SK-N-SH (cell line): ENCODE data around the gene ZNHIT2. TPM values are rescaled to one million over a fixed set of nuclear protein-coding genes. Genes with fewer than 3 reads are reported as not detected.

Source experiments
- CTCF ChIA-PET: fragments of 300-600, 350-600 bp; formaldehyde crosslinking; extraction: SDS; loops from one replicate; lab custom pipeline; 2021; lab: Yijun Ruan, JAX
- POLR2A ChIA-PET: fragments of 350-600 bp; sonication (Branson Sonifier 250); formaldehyde crosslinking; extraction: SDS; loops from one replicate; lab custom pipeline; 2020; ENCODE audit warnings: antibody characterized with exemption, inconsistent platforms; lab: Yijun Ruan, JAX
- DNase-seq: peaks from one replicate; pipeline ENCODE4 v3.0.0; 2012
- H2AFZ ChIP-seq: fragments of 200-600 bp; sonication (generic); 2 replicates; pipeline ENCODE4 v1.8.1; 2016; ENCODE audit warnings: antibody characterized with exemption, mild to moderate bottlenecking, low read depth
- H3F3A ChIP-seq: fragments of 200-600 bp; sonication (generic); replicated peaks from 2 replicates; pipeline ENCODE3; 2016; ENCODE audit warnings: antibody characterized with exemption, mild to moderate bottlenecking; ENCODE audit not compliant: insufficient read depth
- H3K27ac ChIP-seq, 2 experiments: fragments of 200-500 bp in 1 of 2; fragments of 200-600 bp in 1 of 2; sonication (Bioruptor generic) in 1 of 2; sonication (generic), shearing (Covaris generic) in 1 of 2; 2 replicates each; pipeline versions ENCODE4 v1.5.1 to v1.6.1; 2014 to 2016; ENCODE audit warnings: low read depth in 2 of 2, inconsistent platforms in 1 of 2, low read length in 1 of 2, mild to moderate bottlenecking in 1 of 2, mixed read lengths in 1 of 2
- H3K27me3 ChIP-seq: fragments of 200-600 bp; sonication (generic), shearing (Covaris generic); 2 replicates; pipeline ENCODE4 v1.6.1; 2016; ENCODE audit warnings: mixed run types; ENCODE audit not compliant: insufficient read depth
- H3K36me3 ChIP-seq, 2 experiments: fragments of 200-500 bp in 1 of 2; fragments of 200-600 bp in 1 of 2; sonication (Bioruptor generic) in 1 of 2; sonication (generic) in 1 of 2; replicated peaks in 1 of 2; 2 replicates each; pipeline versions ENCODE3 to v1.5.1; 2014 to 2016; ENCODE audit warnings: low read length in 1 of 2, mild to moderate bottlenecking in 1 of 2; ENCODE audit not compliant: insufficient read depth in 2 of 2, control insufficient read depth in 1 of 2
- H3K4me1 ChIP-seq, 2 experiments: fragments of 200-500 bp in 1 of 2; fragments of 200-600 bp in 1 of 2; sonication (Bioruptor generic) in 1 of 2; sonication (generic), shearing (Covaris generic) in 1 of 2; 2 replicates each; pipeline versions ENCODE4 v1.5.1 to v1.6.1; 2014 to 2016; ENCODE audit warnings: low read depth in 1 of 2, low read length in 1 of 2, mixed run types in 1 of 2; ENCODE audit not compliant: insufficient read depth in 2 of 2, control insufficient read depth in 1 of 2
- H3K4me2 ChIP-seq: fragments of 200-600 bp; sonication (generic), shearing (Covaris generic); 2 replicates; pipeline ENCODE4 v1.6.1; 2017; ENCODE audit warnings: mixed run types
- H3K4me3 ChIP-seq, 2 experiments: fragments of 200-500 bp in 1 of 2; fragments of 200-600 bp in 1 of 2; sonication (Bioruptor generic) in 1 of 2; sonication (generic), shearing (Covaris generic) in 1 of 2; 2 replicates each; pipeline versions ENCODE4 v1.5.1 to v1.8.1; 2014 to 2016; ENCODE audit warnings: low read depth in 2 of 2, inconsistent platforms in 1 of 2, low read length in 1 of 2, mild to moderate bottlenecking in 1 of 2, mixed read lengths in 1 of 2, moderate library complexity in 1 of 2
- H3K79me2 ChIP-seq: fragments of 200-600 bp; sonication (generic); 2 replicates; pipeline ENCODE4 v1.8.1; 2017; ENCODE audit warnings: mild to moderate bottlenecking; ENCODE audit not compliant: insufficient read depth
- H3K9ac ChIP-seq: fragments of 200-600 bp; sonication (generic); 2 replicates; pipeline ENCODE4 v1.6.1; 2017; ENCODE audit warnings: mixed run types
- H3K9me2 ChIP-seq: fragments of 200-600 bp; sonication (generic); 2 replicates; pipeline ENCODE4 v1.6.1; 2017; ENCODE audit warnings: mixed run types
- H3K9me3 ChIP-seq: fragments of 200-600 bp; sonication (generic); 2 replicates; pipeline ENCODE4 v1.6.1; 2017; ENCODE audit warnings: mixed run types, mild to moderate bottlenecking, moderate library complexity
- H4K20me1 ChIP-seq: fragments of 200-600 bp; sonication (generic); 2 replicates; pipeline ENCODE4 v1.6.1; 2017; ENCODE audit warnings: mild to moderate bottlenecking, mixed run types; ENCODE audit not compliant: insufficient read depth
- CHD2 ChIP-seq: fragments of 150-350 bp; IDR thresholded peaks from 2 replicates; pipeline ENCODE4 v1.6.1; 2018; ENCODE audit warnings: low read length; ENCODE audit not compliant: partially characterized antibody
- ELF1 ChIP-seq: IDR thresholded peaks from 2 replicates; pipeline ENCODE4 v1.4.0; 2012
- GATA2 ChIP-seq: sonication (generic); formaldehyde crosslinking; IDR thresholded peaks from 2 replicates; pipeline ENCODE4 v1.5.0; 2020; ENCODE audit warnings: mild to moderate bottlenecking, missing genetic modification reagents
- MEF2A ChIP-seq: IDR thresholded peaks from 2 replicates; pipeline ENCODE4 v1.4.0; 2012; ENCODE audit warnings: low read depth, borderline replicate concordance
- NFIC ChIP-seq: IDR thresholded peaks from 2 replicates; pipeline ENCODE4 v1.4.0; 2012; ENCODE audit warnings: borderline replicate concordance
- RCOR1 ChIP-seq: fragments of 150-350 bp; IDR thresholded peaks from 2 replicates; pipeline ENCODE4 v1.6.1; 2017; ENCODE audit warnings: antibody characterized with exemption, low read length
- RFX5 ChIP-seq: IDR thresholded peaks from 2 replicates; pipeline ENCODE4 v1.6.1; 2012; ENCODE audit warnings: mild to moderate bottlenecking, improper control_type of control experiment, low read length
- SIN3A ChIP-seq: IDR thresholded peaks from 2 replicates; pipeline ENCODE4 v1.6.1; 2012; ENCODE audit warnings: low read depth, mild to moderate bottlenecking, low read length, moderate library complexity, borderline replicate concordance
- SMC3 ChIP-seq: IDR thresholded peaks from 2 replicates; pipeline ENCODE4 v1.6.1; 2012; ENCODE audit warnings: low read depth, low read length, improper control_type of control experiment
- TAF1 ChIP-seq: IDR thresholded peaks from 2 replicates; pipeline ENCODE4 v1.6.1; 2012; ENCODE audit warnings: low read depth, mild to moderate bottlenecking, low read length, moderate library complexity, borderline replicate concordance
- TEAD4 ChIP-seq: IDR thresholded peaks from 2 replicates; pipeline ENCODE4 v1.4.0; 2012; ENCODE audit warnings: mild to moderate bottlenecking, borderline replicate concordance; ENCODE audit not compliant: insufficient read depth
- WGBS: methylation state at CpG from one replicate; pipeline ENCODE4 v1.1.6; 2017; ENCODE audit warnings: low lambda C conversion rate; 5-methylcytosine and 5-hydroxymethylcytosine counted together
- polyA plus RNA-seq, 3 experiments: library from polyadenylated mRNA; depleted of rRNA; stranded (reverse); fragments of >200 nt; gene quantifications; 2 replicates each; pipeline ENCODE4 v1.2.3, GENCODE V29; 2012
- TF ChIP-seq, protein P1 (sequence below): fragments of 150-350 bp; IDR thresholded peaks from 2 replicates; pipeline ENCODE4 v1.6.1; 2017; ENCODE audit warnings: antibody characterized with exemption, low read length, low read depth, borderline replicate concordance
- TF ChIP-seq, protein P2 (sequence below): IDR thresholded peaks from 2 replicates; pipeline ENCODE4 v1.4.0; 2012; ENCODE audit warnings: low read depth, borderline replicate concordance
- TF ChIP-seq, protein P3 (sequence below): IDR thresholded peaks from 2 replicates; pipeline ENCODE4 v1.6.1; 2012; ENCODE audit warnings: mild to moderate bottlenecking, low read depth, low read length, moderate library complexity

The ZNHIT2 gene
- polyA plus RNA-seq, 1 of the 3 experiments (the other 2 are of a cell fraction) = 5.6 TPM

DNA sequence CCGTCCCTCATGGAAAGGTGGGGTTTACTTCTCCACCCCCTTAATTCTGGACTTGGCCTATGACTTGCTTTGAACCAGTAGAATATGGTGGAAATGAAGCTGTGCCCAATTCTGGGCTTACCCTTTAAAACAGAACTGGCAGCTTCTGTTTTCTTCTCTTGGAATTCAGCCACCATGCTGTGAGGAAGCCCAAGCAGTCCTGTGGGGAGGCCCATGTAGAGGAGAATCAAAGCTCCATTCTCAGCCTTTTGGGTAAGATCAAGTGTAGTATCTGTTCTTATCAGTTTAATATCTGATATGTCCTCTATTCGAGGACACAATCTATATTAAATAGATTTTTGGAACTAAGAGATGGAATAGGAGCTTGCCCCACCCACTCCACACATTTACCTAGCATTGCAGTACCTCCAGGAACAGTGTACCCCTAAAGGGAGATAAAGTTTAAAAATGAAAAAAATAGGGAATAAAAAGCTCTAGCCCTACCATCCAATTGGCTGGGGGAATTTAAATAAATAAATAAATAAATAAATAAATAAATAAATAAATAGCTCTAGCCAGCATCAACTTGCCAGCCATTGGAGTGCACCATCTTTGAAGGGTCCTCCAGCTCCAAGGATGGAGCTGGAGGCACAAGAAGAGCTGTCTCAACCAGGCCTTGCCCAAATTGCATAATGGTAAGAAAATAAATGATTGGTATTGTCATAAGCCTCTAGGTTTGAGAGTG is 30.0 kb upstream of the ZNHIT2 start:
- Histone ChIP-seq H3K27me3 (no peaks in the 10 kb centered on the region), H3K4me2 (no peak overlapping the region), H3K9ac (no peak overlapping the region), H3K4me1 (peaks cover 11% of the 10 kb centered on the region in 2 experiments; a peak in 2 of 4 replicates), H3K9me2 (no peaks in the 10 kb centered on the region), H4K20me1 (no peaks in the 10 kb centered on the region), H3K36me3 (no peaks in the 10 kb centered on the region), H3K79me2 (no peaks in the 10 kb centered on the region), H2AFZ (no peak overlapping the region), H3K27ac (no peak overlapping the region), H3K9me3 (no peaks in the 10 kb centered on the region), H3F3A (peaks cover 14% of the 10 kb centered on the region), H3K4me3 (no peak overlapping the region)
- 20% methylated on average over 2 of the region's 2 CpGs for WGBS
- ChIA-PET POLR2A (no interaction called here), CTCF (interaction anchor here (0.9 to 3.8 kb wide), 5 partner anchors 9 to 168 kb away, joined by 3 to 13 read pairs (median 4); no protein-coding TSS in a partner anchor)
- no peak for DNase-seq
- TF ChIP-seq SIN3A (no peak), ELF1 (no peak), NFIC (no peak), TEAD4 (no peak), MEF2A (no peak)
- TF ChIP-seq, protein P1, sequence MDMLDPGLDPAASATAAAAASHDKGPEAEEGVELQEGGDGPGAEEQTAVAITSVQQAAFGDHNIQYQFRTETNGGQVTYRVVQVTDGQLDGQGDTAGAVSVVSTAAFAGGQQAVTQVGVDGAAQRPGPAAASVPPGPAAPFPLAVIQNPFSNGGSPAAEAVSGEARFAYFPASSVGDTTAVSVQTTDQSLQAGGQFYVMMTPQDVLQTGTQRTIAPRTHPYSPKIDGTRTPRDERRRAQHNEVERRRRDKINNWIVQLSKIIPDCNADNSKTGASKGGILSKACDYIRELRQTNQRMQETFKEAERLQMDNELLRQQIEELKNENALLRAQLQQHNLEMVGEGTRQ = no peak
- TF ChIP-seq, protein P2, sequence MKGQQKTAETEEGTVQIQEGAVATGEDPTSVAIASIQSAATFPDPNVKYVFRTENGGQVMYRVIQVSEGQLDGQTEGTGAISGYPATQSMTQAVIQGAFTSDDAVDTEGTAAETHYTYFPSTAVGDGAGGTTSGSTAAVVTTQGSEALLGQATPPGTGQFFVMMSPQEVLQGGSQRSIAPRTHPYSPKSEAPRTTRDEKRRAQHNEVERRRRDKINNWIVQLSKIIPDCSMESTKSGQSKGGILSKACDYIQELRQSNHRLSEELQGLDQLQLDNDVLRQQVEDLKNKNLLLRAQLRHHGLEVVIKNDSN = no peak

DNA sequence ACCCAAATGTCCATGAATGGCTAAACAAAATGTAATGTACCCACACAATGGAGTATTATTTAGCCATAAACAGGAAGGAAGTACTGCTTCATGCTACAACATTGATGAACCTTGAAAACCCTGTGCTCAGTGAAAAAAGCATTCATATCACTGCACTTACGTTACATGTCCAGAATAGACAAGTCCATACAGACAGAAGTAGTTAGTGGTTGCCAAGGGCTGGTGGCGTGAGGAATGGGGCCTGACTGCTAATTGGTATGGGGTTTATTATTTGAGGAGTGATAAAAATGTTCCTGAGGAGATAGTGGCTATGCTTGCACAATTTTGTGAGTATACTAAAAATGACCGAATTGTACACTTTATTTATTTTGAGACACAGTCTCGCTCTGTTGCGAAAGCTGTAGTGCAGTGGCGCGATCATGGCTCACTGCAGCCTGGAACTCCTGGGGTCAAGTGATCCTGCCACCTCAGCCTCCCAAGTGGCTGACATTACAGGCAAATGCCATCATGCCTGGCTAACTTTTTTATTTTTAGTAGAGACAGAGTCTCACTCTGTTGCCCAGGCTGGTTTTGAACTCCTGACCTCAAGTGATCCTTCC is 24.5 kb upstream of the ZNHIT2 start:
- no peak overlapping the region for H3K27ac ChIP-seq
- H3K79me2 ChIP-seq = no peaks in the 10 kb centered on the region
- H3K9me2 ChIP-seq = no peaks in the 10 kb centered on the region
- H3F3A ChIP-seq = no peaks in the 10 kb centered on the region
- H3K4me2 ChIP-seq = no peak overlapping the region
- 64% methylated on average over 7 of the region's 7 CpGs for WGBS
- H3K9ac ChIP-seq = no peak overlapping the region
- CTCF ChIA-PET = no interaction called here
- no peaks in the 10 kb centered on the region for H3K36me3 ChIP-seq
- H2AFZ ChIP-seq = no peak overlapping the region
- POLR2A ChIA-PET = no interaction called here
- H4K20me1 ChIP-seq = no peaks in the 10 kb centered on the region
- TF ChIP-seq SIN3A (no peak), SMC3 (no peak), TAF1 (no peak), CHD2 (no peak), NFIC (no peak), RFX5 (no peak), MEF2A (no peak), GATA2 (CRISPR knock-in tag) (no peak), RCOR1 (no peak)
- TF ChIP-seq, protein P1 = no peak
- TF ChIP-seq, protein P3, sequence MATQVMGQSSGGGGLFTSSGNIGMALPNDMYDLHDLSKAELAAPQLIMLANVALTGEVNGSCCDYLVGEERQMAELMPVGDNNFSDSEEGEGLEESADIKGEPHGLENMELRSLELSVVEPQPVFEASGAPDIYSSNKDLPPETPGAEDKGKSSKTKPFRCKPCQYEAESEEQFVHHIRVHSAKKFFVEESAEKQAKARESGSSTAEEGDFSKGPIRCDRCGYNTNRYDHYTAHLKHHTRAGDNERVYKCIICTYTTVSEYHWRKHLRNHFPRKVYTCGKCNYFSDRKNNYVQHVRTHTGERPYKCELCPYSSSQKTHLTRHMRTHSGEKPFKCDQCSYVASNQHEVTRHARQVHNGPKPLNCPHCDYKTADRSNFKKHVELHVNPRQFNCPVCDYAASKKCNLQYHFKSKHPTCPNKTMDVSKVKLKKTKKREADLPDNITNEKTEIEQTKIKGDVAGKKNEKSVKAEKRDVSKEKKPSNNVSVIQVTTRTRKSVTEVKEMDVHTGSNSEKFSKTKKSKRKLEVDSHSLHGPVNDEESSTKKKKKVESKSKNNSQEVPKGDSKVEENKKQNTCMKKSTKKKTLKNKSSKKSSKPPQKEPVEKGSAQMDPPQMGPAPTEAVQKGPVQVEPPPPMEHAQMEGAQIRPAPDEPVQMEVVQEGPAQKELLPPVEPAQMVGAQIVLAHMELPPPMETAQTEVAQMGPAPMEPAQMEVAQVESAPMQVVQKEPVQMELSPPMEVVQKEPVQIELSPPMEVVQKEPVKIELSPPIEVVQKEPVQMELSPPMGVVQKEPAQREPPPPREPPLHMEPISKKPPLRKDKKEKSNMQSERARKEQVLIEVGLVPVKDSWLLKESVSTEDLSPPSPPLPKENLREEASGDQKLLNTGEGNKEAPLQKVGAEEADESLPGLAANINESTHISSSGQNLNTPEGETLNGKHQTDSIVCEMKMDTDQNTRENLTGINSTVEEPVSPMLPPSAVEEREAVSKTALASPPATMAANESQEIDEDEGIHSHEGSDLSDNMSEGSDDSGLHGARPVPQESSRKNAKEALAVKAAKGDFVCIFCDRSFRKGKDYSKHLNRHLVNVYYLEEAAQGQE = no peak
- H3K27me3 ChIP-seq = 0 out of 2 replicates have a peak, but pooled peaks cover 6% of the 10 kb centered on the region
- no peak for DNase-seq
- H3K4me1 ChIP-seq = no peaks in the 10 kb centered on the region
- H3K4me3 ChIP-seq = no peak overlapping the region
- no peaks in the 10 kb centered on the region for H3K9me3 ChIP-seq
